Stomach (tissue), 4 donors: ENCODE measurements around the gene THBS3.

Source experiments
- CTCF ChIP-seq, 7 experiments: fragments of 450-650 bp in 4 of 7; fragments of 200-600 bp in 3 of 7; sonication (generic) in 3 of 7; IDR thresholded peaks; one replicate each; pipeline ENCODE4 v1.5.1; 2016 to 2019; ENCODE audit warnings: antibody characterized with exemption in 7 of 7, control low read depth in 2 of 7, mild to moderate bottlenecking in 1 of 7
- POLR2AphosphoS5 ChIP-seq, 3 donors: sonication (generic); formaldehyde crosslinking; IDR thresholded peaks; one replicate each; pipeline ENCODE4 v1.6.1; 2016; ENCODE audit warnings: antibody characterized with exemption in 3 of 3

DNA sequence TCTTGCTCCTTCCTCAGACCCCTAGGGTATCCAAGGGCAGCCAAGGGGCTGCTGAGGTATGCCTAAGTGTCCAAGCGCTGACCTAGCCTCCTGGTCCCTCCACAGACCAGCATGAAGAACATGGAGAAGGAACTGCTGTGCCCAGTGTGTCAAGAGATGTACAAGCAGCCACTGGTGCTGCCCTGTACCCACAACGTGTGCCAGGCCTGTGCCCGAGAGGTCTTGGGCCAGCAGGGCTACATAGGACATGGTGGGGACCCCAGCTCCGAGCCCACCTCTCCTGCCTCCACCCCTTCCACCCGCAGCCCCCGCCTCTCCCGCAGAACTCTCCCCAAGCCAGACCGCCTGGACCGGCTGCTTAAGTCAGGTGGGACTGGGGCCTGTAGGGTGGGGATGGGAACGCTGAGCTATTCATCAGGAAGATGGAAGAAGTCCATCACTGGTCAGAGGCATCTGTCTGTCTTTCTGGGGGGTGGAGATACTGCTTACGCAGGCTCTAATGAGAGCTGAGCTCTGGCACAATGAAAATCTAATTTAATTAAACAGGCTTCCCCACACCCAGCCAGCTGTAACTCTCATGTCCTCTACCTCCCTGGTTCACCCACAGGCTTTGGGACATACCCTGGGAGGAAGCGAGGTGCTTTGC, 32.3 kb downstream of the THBS3 start:
- no peak for TF ChIP-seq CTCF (IDR thresholded peaks at IDR 0.05)
- TF ChIP-seq POLR2AphosphoS5 (IDR thresholded peaks at IDR 0.05): no peak
